Measurements from ENCODE around the gene DPF1.

DPF1 gene

GRCh38 chr19:38213911-38214625 lies 10.0 kb downstream of the DPF1 start (continued):
- TF ChIP-seq PRDM2 (tag by site-specific recombination; IDR thresholded peaks at IDR 0.05; ENCODE audit: borderline replicate concordance) (no peak), ZNF677 (tag by site-specific recombination; IDR thresholded peaks at IDR 0.05) (no peak), HIC1 (tag by site-specific recombination; IDR thresholded peaks at IDR 0.05) (peak; percentile 44; the same call in 1 of the 2 replicates), INSM2 (tag by site-specific recombination; IDR thresholded peaks at IDR 0.05) (peak; percentile 27; the same call in 1 of the 2 replicates)

GRCh38 chr19:38213469-38213868 lies 10.6 kb downstream of the DPF1 start:
- Histone ChIP-seq H3K4me3 (ENCODE audit: low read depth, low read length) (no peak overlapping the region), H3K4me1 (ENCODE audit: control insufficient read depth, insufficient read depth, low read length) (peaks cover 22% of the 10 kb centered on the region), H3K27ac (ENCODE audit: extremely low read depth, low read depth, low read length) (no peak overlapping the region), H3K36me3 (ENCODE audit: control insufficient read depth in 2 of 2, insufficient read depth in 1 of 2, low read length in 2 of 2) (peaks cover 28 to 32% of the 10 kb centered on the region in 2 experiments), H3K9me3 (ENCODE audit: control insufficient read depth, insufficient read depth, low read depth, low read length) (no peaks in the 10 kb centered on the region)
- CTCF ChIA-PET = interaction anchor here (0.6 kb wide), 1 partner anchor 31 kb away, joined by 3 read pairs; no protein-coding TSS in a partner anchor
- POLR2A ChIA-PET = no interaction called here
- TF ChIP-seq ZNF157 (tag by site-specific recombination; IDR thresholded peaks at IDR 0.05) (no peak), WT1 (tag by site-specific recombination; IDR thresholded peaks at IDR 0.05) (no peak), ZNF610 (tag by site-specific recombination; IDR thresholded peaks at IDR 0.05; ENCODE audit: borderline replicate concordance) (no peak), PRDM6 (tag by site-specific recombination; IDR thresholded peaks at IDR 0.05) (no peak), ZBTB17 (tag by site-specific recombination; IDR thresholded peaks at IDR 0.05) (no peak), TSHZ1 (tag by site-specific recombination; IDR thresholded peaks at IDR 0.05; ENCODE audit: borderline replicate concordance) (no peak), ZNF112 (tag by site-specific recombination; IDR thresholded peaks at IDR 0.05) (no peak), GLIS1 (tag by site-specific recombination; IDR thresholded peaks at IDR 0.05) (no peak), ZNF354C (tag by site-specific recombination; IDR thresholded peaks at IDR 0.05; ENCODE audit: borderline replicate concordance, low read depth) (no peak), ZNF518A (tag by site-specific recombination; conservative IDR thresholded peaks at IDR 0.05; ENCODE audit: low read depth) (no peak)

Data from HEK293 (cell line).